Measurements from ENCODE around the gene FOXL3. TPM values are rescaled to one million over a fixed set of nuclear protein-coding genes. Genes with fewer than 3 reads are reported as not detected.

FOXL3 gene
- total RNA-seq, 2 experiments from 2014 or later: not detected

DNA sequence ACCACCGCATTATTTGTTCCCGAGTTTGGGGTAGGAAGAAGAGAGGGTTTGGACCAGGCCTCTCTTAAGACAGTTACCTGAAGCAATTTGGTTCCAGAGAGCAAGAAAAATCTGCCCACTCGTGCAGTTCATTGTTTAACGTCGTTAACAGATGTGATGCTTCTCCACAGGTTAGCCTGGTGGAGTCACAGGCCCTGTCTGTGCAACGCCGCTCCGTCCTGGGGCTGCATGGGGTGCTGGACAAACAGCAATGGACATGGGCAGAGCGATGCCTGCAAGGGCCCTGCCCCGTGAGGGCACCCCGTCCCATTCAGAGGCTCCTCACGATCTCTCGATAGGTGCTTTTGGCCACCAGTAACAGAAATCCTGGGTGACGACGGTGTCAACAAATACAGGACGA, 9.7 kb downstream of the FOXL3 start:
- peaks cover 4% of the 10 kb centered on the region for H3K27me3 Mint-ChIP-seq
- H3K9me3 Mint-ChIP-seq: no peaks in the 10 kb centered on the region
- no peaks in the 10 kb centered on the region for H3K36me3 ChIP-seq (ENCODE audit: insufficient read depth, low read length)
- DNase-seq (peak in 1 of 14 experiments; percentile 20), ATAC-seq (ENCODE audit: poor library complexity) (no peak)
- no peak overlapping the region for H3K4me3 Mint-ChIP-seq
- peaks cover 0 to 14% of the 10 kb centered on the region in 2 experiments for H3K9me3 ChIP-seq (ENCODE audit: control insufficient read depth in 1 of 2, insufficient read depth in 1 of 2, low read length in 2 of 2)
- ChIA-PET CTCF (no interaction called here), POLR2A (no interaction called here)
- H3K4me1 ChIP-seq (ENCODE audit: insufficient read depth, low read length): no peaks in the 10 kb centered on the region
- peaks cover 6 to 8% of the 10 kb centered on the region in 2 experiments for H3K27me3 ChIP-seq (ENCODE audit: control insufficient read depth in 1 of 2, insufficient read depth in 2 of 2, low read length in 2 of 2)
- no peak overlapping the region for H3K4me3 ChIP-seq (ENCODE audit: low read length)
- TF ChIP-seq, protein P1, sequence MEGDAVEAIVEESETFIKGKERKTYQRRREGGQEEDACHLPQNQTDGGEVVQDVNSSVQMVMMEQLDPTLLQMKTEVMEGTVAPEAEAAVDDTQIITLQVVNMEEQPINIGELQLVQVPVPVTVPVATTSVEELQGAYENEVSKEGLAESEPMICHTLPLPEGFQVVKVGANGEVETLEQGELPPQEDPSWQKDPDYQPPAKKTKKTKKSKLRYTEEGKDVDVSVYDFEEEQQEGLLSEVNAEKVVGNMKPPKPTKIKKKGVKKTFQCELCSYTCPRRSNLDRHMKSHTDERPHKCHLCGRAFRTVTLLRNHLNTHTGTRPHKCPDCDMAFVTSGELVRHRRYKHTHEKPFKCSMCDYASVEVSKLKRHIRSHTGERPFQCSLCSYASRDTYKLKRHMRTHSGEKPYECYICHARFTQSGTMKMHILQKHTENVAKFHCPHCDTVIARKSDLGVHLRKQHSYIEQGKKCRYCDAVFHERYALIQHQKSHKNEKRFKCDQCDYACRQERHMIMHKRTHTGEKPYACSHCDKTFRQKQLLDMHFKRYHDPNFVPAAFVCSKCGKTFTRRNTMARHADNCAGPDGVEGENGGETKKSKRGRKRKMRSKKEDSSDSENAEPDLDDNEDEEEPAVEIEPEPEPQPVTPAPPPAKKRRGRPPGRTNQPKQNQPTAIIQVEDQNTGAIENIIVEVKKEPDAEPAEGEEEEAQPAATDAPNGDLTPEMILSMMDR (IDR thresholded peaks at IDR 0.05): no peak
- no peak overlapping the region for H3K27ac ChIP-seq (ENCODE audit: low read depth in 1 of 2, low read length in 2 of 2)
- no peak overlapping the region for H3K27ac Mint-ChIP-seq
- intact Hi-C loops (cut with DNase I, micrococcal nuclease): no loop called here
- no peaks in the 10 kb centered on the region for H3K36me3 Mint-ChIP-seq (ENCODE audit: low read depth)
- no peaks in the 10 kb centered on the region for H3K4me1 Mint-ChIP-seq (ENCODE audit: low read depth)

DNA sequence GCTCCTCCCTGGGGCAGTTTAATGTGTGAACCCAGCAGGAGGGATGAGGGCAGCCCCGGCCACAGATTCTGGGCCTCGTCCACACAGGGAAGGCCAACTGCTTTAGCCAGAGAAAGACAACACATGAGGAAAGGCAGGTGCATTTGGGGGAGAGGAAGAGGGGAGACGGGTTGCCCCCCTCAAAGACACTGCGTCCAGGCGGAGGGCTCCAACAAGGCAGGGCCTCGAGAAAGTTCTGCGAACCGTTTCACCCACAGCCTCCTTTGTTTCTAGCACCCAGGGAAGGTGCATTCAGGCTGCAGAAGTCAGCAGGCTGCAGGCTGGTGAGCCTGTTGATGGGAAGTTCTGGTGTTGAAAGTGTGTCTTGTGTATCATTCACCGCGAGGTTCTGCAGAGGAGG, 10.1 kb downstream of the FOXL3 start:
- Mint-ChIP-seq H3K4me3 (no peak overlapping the region), H3K27me3 (peaks cover 6% of the 10 kb centered on the region), H3K9me3 (no peaks in the 10 kb centered on the region), H3K27ac (no peak overlapping the region), H3K4me1 (ENCODE audit: low read depth) (no peaks in the 10 kb centered on the region), H3K36me3 (ENCODE audit: low read depth) (no peaks in the 10 kb centered on the region)
- Histone ChIP-seq H3K4me1 (ENCODE audit: insufficient read depth, low read length) (no peaks in the 10 kb centered on the region), H3K36me3 (ENCODE audit: insufficient read depth, low read length) (no peaks in the 10 kb centered on the region), H3K27me3 (ENCODE audit: control insufficient read depth in 1 of 2, insufficient read depth in 2 of 2, low read length in 2 of 2) (peaks cover 4 to 6% of the 10 kb centered on the region in 2 experiments), H3K9me3 (ENCODE audit: control insufficient read depth in 1 of 2, insufficient read depth in 1 of 2, low read length in 2 of 2) (peaks cover 0 to 13% of the 10 kb centered on the region in 2 experiments), H3K4me3 (ENCODE audit: low read length) (no peak overlapping the region), H3K27ac (ENCODE audit: low read depth in 1 of 2, low read length in 2 of 2) (no peak overlapping the region)
- POLR2A ChIA-PET: no interaction called here
- DNase-seq (no peak), ATAC-seq (ENCODE audit: poor library complexity) (no peak)
- CTCF ChIA-PET: no interaction called here
- TF ChIP-seq, protein P1 (IDR thresholded peaks at IDR 0.05): no peak
- intact Hi-C loops (cut with DNase I, micrococcal nuclease): no loop called here

DNA sequence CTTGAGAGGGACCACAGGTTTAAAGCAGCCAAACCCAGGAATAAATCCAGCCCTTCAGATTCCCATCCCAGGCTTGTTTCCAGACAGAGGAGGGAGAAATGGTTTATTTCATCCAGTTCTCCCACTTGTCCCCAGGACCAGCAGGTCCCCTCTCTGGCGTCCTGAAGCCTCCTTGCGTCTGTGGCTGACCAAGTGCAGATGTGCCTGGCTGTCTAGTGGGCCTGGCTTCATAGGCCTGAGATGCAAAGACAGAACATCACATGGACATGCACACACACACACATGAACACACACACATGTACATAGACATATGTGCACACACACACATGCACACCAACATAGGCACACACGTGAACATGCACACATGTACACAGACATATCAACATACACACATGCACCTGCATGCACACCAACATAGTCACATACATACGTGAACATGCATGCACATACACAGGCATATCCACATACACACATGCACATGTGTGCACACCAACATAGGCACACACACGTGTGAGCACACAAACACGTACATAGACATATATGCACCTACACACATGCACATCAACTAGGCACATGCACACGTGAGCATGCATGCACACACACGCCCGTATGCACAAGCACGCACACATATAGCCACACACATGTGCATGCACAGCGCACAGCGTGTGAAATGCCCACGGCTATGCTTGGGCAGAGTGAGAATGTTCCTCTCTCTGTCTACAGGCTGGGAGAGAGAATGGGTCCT, 10.7 kb downstream of the FOXL3 start:
- Histone ChIP-seq H3K36me3 (ENCODE audit: insufficient read depth, low read length) (no peaks in the 10 kb centered on the region), H3K4me3 (ENCODE audit: low read length) (no peak overlapping the region), H3K27me3 (ENCODE audit: control insufficient read depth in 1 of 2, insufficient read depth in 2 of 2, low read length in 2 of 2) (peaks cover 0 to 2% of the 10 kb centered on the region in 2 experiments), H3K9me3 (ENCODE audit: control insufficient read depth in 1 of 2, insufficient read depth in 1 of 2, low read length in 2 of 2) (peaks cover 0 to 14% of the 10 kb centered on the region in 2 experiments), H3K4me1 (ENCODE audit: insufficient read depth, low read length) (no peaks in the 10 kb centered on the region), H3K27ac (ENCODE audit: low read depth in 1 of 2, low read length in 2 of 2) (no peak overlapping the region)
- POLR2A ChIA-PET: no interaction called here
- no peaks in the 10 kb centered on the region for H3K9me3 Mint-ChIP-seq
- intact Hi-C loops (cut with DNase I, micrococcal nuclease): no loop called here
- no peak for DNase-seq
- H3K27ac Mint-ChIP-seq: no peak overlapping the region
- CTCF ChIA-PET: no interaction called here
- TF ChIP-seq, protein P1 (IDR thresholded peaks at IDR 0.05): no peak
- H3K27me3 Mint-ChIP-seq: peaks cover 6% of the 10 kb centered on the region
- no peak for ATAC-seq (ENCODE audit: poor library complexity)
- H3K36me3 Mint-ChIP-seq (ENCODE audit: low read depth): no peaks in the 10 kb centered on the region
- no peaks in the 10 kb centered on the region for H3K4me1 Mint-ChIP-seq (ENCODE audit: low read depth)
- no peak overlapping the region for H3K4me3 Mint-ChIP-seq
